ENCODE results near the gene SASH1. TPM values are rescaled to one million over a fixed set of nuclear protein-coding genes. Genes with fewer than 3 reads are reported as not detected.

The SASH1 gene
- total RNA-seq, 4 donors from 2014 or later: 55.3 to 118 (median 79.6) TPM

GRCh38 chr6:148430897-148431296, 88.3 kb downstream of the SASH1 start:
- H3K4me1 ChIP-seq: peaks cover 6 to 29% (median 17%) of the 10 kb centered on the region in 3 donors
- TF ChIP-seq POLR2A (IDR thresholded peaks at IDR 0.05): no peak
- DNase-seq: no peak
- peaks cover 0 to 11% (median 0%) of the 10 kb centered on the region in 3 donors for H3K36me3 ChIP-seq
- no peaks in the 10 kb centered on the region for H3K27me3 ChIP-seq
- H3K9me3 ChIP-seq: no peaks in the 10 kb centered on the region
- H3K27ac ChIP-seq: peak overlapping the region in 3 of 4 donors; percentile 1 to 51 (median 42)
- no peak overlapping the region for H3K4me3 ChIP-seq
- intact Hi-C loops (cut with DNase I): no loop called here
- 88 to 89% methylated on average over 7 to 8 of the region's 8 CpGs for WGBS, 2 donors

DNA sequence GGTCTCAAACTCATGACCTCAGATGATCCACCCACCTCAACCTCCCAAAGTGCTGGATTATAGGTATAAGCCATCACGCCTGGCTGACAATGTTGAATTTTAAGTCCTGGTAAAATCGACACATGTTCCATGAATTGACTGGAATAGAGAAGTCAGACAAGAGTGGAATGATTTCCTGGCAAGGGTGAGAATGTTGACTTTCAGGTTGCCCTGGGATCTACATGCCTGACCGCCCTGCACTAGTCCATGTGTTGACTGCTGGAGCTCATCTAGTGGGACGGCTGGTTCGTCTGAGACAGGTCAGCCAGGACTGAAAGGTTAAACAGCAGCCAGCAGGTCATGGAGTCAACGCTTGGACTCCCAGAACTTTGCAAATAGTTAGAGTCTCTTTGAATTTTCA, 88.8 kb downstream of the SASH1 start:
- H3K4me1 ChIP-seq: peaks cover 6 to 29% (median 17%) of the 10 kb centered on the region in 3 donors
- no peak for DNase-seq
- WGBS, 2 donors: 63 to 78% methylated on average over 5 of the region's 6 CpGs
- TF ChIP-seq, protein P1, sequence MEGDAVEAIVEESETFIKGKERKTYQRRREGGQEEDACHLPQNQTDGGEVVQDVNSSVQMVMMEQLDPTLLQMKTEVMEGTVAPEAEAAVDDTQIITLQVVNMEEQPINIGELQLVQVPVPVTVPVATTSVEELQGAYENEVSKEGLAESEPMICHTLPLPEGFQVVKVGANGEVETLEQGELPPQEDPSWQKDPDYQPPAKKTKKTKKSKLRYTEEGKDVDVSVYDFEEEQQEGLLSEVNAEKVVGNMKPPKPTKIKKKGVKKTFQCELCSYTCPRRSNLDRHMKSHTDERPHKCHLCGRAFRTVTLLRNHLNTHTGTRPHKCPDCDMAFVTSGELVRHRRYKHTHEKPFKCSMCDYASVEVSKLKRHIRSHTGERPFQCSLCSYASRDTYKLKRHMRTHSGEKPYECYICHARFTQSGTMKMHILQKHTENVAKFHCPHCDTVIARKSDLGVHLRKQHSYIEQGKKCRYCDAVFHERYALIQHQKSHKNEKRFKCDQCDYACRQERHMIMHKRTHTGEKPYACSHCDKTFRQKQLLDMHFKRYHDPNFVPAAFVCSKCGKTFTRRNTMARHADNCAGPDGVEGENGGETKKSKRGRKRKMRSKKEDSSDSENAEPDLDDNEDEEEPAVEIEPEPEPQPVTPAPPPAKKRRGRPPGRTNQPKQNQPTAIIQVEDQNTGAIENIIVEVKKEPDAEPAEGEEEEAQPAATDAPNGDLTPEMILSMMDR (IDR thresholded peaks at IDR 0.05): no peak
- TF ChIP-seq POLR2A (IDR thresholded peaks at IDR 0.05): no peak
- no peaks in the 10 kb centered on the region for H3K27me3 ChIP-seq
- H3K36me3 ChIP-seq: peaks cover 0 to 11% (median 0%) of the 10 kb centered on the region in 3 donors
- intact Hi-C loops (cut with DNase I): no loop called here
- no peak overlapping the region for H3K4me3 ChIP-seq
- peak overlapping the region in 3 of 4 donors; percentile 16 to 51 (median 42) for H3K27ac ChIP-seq
- no peaks in the 10 kb centered on the region for H3K9me3 ChIP-seq

DNA sequence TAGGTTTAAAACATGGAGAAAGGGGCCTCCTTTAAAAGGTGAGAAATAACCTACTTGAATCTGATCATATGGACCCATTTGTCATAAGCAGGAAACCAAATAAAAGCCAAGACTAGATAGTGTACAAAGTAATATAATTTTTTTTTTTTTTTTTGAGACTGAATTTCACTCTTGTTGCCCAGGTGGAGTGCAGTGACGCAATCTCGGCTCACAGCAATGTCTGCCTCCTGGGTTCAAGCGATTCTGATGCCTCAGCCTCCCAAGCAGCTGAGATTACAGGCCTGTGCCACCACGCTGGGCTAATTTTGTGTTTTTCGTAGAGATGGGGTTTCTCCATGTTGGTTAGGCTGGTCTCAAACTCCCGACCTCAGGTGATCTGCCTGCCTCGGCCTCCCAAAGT, 89.2 kb downstream of the SASH1 start:
- Histone ChIP-seq H3K27me3 (no peaks in the 10 kb centered on the region), H3K9me3 (no peaks in the 10 kb centered on the region), H3K27ac (peak overlapping the region; percentile 16 to 57 (median 46)), H3K4me3 (no peak overlapping the region), H3K36me3 (peaks cover 0 to 14% (median 0%) of the 10 kb centered on the region in 3 donors), H3K4me1 (peaks cover 6 to 29% (median 17%) of the 10 kb centered on the region in 3 donors)
- 78 to 90% methylated on average over 6 to 7 of the region's 7 CpGs for WGBS, 2 donors
- intact Hi-C loops (cut with DNase I): no loop called here
- DNase-seq: no peak
- TF ChIP-seq POLR2A (IDR thresholded peaks at IDR 0.05): no peak
- TF ChIP-seq, protein P1 (IDR thresholded peaks at IDR 0.05): no peak

GRCh38 chr6:148432462-148433195, 90.0 kb downstream of the SASH1 start:
- 19 to 29% methylated on average over 2 to 4 of the region's 5 CpGs for WGBS, 2 donors

GRCh38 chr6:148435386-148435785, 92.7 kb downstream of the SASH1 start:
- intact Hi-C loops (cut with DNase I): no loop called here
- Histone ChIP-seq H3K4me3 (no peak overlapping the region), H3K27ac (no peak overlapping the region), H3K27me3 (no peaks in the 10 kb centered on the region), H3K9me3 (no peaks in the 10 kb centered on the region), H3K4me1 (peaks cover 6 to 30% (median 17%) of the 10 kb centered on the region in 3 donors), H3K36me3 (peaks cover 0 to 15% (median 0%) of the 10 kb centered on the region in 3 donors)
- TF ChIP-seq, protein P1 (IDR thresholded peaks at IDR 0.05): no peak
- no peak for TF ChIP-seq POLR2A (IDR thresholded peaks at IDR 0.05)
- WGBS, 2 donors: 52 to 60% methylated on average over 2 of the region's 2 CpGs
- no peak for DNase-seq

More at GRCh38 chr6:148432462-148433195, 90.0 kb downstream of the SASH1 start:
- H3K4me3 ChIP-seq: peak overlapping the region in 1 of 4 donors; percentile 5
- H3K9me3 ChIP-seq: no peaks in the 10 kb centered on the region
- H3K4me1 ChIP-seq: peaks cover 6 to 29% (median 17%) of the 10 kb centered on the region in 3 donors
- peaks cover 0 to 17% (median 0%) of the 10 kb centered on the region in 3 donors for H3K36me3 ChIP-seq
- H3K27ac ChIP-seq: peak overlapping the region in 3 of 4 donors; percentile 42 to 57 (median 51)
- TF ChIP-seq POLR2A (IDR thresholded peaks at IDR 0.05): no peak
- TF ChIP-seq, protein P1 (IDR thresholded peaks at IDR 0.05): no peak
- intact Hi-C loops (cut with DNase I): no loop called here
- no peaks in the 10 kb centered on the region for H3K27me3 ChIP-seq
- DNase-seq: no peak

Measured in esophagus squamous epithelium (tissue), 5 donors.